H4 (cell line): ENCODE measurements around the gene ITIH4. TPM values are rescaled to one million over a fixed set of nuclear protein-coding genes. Genes with fewer than 3 reads are reported as not detected.

Experiments
- DNase-seq: peaks from one replicate; pipeline ENCODE4 v3.0.0-alpha.2; 2015; ENCODE audit warnings: low spot score
- total RNA-seq: library from RNA; depleted of rRNA; stranded (reverse); fragments of >200 nt; shearing (Covaris generic); gene quantifications from 2 replicates; pipeline ENCODE4 v1.2.3, GENCODE V29; 2014

The ITIH4 gene
- total RNA-seq, 1 experiment from 2014 or later: 0.10 TPM

- DNase-seq: peak; percentile 82
Observed at GRCh38 chr3:52831500-52832301, 1.2 kb upstream of the ITIH4 start.

GRCh38 chr3:52829906-52830463 lies 487 bp downstream of the ITIH4 start:
- DNase-seq: no peak

GRCh38 chr3:52829482-52829881 lies 990 bp downstream of the ITIH4 start:
- DNase-seq: no peak

GRCh38 chr3:52827866-52828376 lies 2.6 kb downstream of the ITIH4 start:
- DNase-seq: no peak

GRCh38 chr3:52827441-52827840 lies 3.0 kb downstream of the ITIH4 start:
- no peak for DNase-seq

- no peak for DNase-seq
Observed at GRCh38 chr3:52824037-52824436, 6.4 kb downstream of the ITIH4 start.

GRCh38 chr3:52822363-52822762 lies 8.1 kb downstream of the ITIH4 start:
- no peak for DNase-seq

GRCh38 chr3:52820736-52821135 lies 9.7 kb downstream of the ITIH4 start:
- DNase-seq: no peak

GRCh38 chr3:52819936-52820335 lies 10.5 kb downstream of the ITIH4 start:
- DNase-seq: no peak

- no peak for DNase-seq
Observed at GRCh38 chr3:52817860-52818259, 12.6 kb downstream of the ITIH4 start.

GRCh38 chr3:52817221-52817620 lies 13.3 kb downstream of the ITIH4 start:
- DNase-seq: no peak

GRCh38 chr3:52816654-52817053 lies 13.8 kb downstream of the ITIH4 start:
- DNase-seq: no peak

- DNase-seq: no peak
Observed at GRCh38 chr3:52816199-52816598, 14.3 kb downstream of the ITIH4 start.

- DNase-seq: no peak
Observed at GRCh38 chr3:52813810-52814209, 16.7 kb downstream of the ITIH4 start.

- DNase-seq: no peak
Observed at GRCh38 chr3:52811452-52812011, 18.9 kb downstream of the ITIH4 start.

- DNase-seq: no peak
Observed at GRCh38 chr3:52810923-52811322, 19.5 kb downstream of the ITIH4 start.

- no peak for DNase-seq
Observed at GRCh38 chr3:52809662-52810377, 20.7 kb downstream of the ITIH4 start.

- no peak for DNase-seq
Observed at GRCh38 chr3:52809149-52809548, 21.3 kb downstream of the ITIH4 start.

GRCh38 chr3:52805270-52806039 lies 25.0 kb downstream of the ITIH4 start:
- DNase-seq: no peak

GRCh38 chr3:52801839-52802238 lies 28.6 kb downstream of the ITIH4 start:
- DNase-seq: no peak

- DNase-seq: no peak
Observed at GRCh38 chr3:52800079-52800478, 30.4 kb downstream of the ITIH4 start.
